GM18519 (cell line): ENCODE data around the gene DOCK3.

Source experiments
- ATAC-seq: cut with Tn5 transposase; IDR thresholded peaks from one replicate; pipeline ENCODE4 v1.9.1; 2021; ENCODE audit warnings: mild to moderate bottlenecking, moderate library complexity; ENCODE audit not compliant: unreplicated experiment, low FRiP score

Gene DOCK3

DNA sequence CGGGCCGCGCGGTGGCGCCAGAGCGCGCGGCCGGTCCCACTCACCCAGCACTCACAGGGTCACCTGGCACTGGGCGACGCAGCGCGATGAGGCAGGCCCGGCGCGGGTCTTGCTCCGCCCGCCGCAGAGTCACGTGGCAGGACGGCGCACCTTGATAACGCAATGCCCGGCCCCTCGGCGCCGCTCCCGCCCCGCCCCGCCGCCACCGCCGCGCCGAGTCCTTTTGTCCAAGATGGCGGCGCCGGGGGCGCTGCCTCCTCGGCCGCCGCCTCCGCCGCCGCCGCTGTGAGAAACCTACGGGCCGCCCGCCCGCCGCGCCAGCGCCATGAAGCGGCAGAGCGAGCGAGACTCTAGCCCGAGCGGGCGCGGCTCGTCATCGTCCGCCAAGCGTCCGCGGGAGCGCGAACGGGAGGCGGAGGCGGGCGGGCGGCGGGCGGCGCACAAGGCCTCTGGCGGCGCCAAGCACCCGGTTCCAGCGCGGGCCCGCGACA, 716.4 kb downstream of the DOCK3 start, which contains the start of gene RBM15B:
TSS of gene RBM15B (plus strand) at position 211 of the 491 bp plus-strand sequence. CDS start at position 326, 115 bp downstream.
- peak; percentile 89 for ATAC-seq

DNA sequence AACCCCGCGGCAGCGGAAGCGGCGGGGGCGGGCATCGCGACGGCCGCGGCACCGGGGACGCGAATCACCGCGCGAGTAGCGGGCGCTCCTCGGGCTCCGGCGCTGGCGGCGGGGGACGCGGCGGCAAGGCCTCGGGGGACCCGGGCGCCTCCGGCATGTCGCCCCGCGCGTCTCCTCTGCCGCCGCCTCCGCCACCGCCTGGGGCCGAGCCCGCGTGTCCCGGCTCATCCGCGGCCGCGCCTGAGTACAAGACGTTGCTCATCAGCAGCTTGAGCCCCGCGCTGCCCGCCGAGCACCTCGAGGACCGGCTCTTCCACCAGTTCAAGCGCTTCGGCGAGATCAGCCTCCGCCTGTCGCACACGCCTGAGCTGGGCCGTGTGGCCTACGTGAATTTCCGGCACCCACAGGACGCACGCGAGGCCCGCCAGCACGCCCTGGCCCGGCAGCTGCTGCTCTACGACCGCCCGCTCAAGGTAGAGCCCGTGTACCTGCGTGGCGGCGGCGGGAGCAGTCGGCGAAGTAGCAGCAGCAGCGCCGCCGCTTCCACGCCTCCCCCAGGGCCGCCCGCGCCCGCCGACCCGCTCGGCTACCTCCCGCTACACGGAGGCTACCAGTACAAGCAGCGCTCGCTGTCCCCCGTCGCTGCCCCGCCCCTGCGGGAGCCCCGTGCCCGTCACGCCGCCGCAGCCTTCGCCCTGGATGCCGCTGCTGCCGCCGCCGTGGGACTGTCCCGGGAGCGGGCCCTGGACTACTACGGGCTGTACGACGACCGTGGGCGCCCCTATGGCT, 717.0 kb downstream of the DOCK3 start:
- no peak for ATAC-seq

DNA sequence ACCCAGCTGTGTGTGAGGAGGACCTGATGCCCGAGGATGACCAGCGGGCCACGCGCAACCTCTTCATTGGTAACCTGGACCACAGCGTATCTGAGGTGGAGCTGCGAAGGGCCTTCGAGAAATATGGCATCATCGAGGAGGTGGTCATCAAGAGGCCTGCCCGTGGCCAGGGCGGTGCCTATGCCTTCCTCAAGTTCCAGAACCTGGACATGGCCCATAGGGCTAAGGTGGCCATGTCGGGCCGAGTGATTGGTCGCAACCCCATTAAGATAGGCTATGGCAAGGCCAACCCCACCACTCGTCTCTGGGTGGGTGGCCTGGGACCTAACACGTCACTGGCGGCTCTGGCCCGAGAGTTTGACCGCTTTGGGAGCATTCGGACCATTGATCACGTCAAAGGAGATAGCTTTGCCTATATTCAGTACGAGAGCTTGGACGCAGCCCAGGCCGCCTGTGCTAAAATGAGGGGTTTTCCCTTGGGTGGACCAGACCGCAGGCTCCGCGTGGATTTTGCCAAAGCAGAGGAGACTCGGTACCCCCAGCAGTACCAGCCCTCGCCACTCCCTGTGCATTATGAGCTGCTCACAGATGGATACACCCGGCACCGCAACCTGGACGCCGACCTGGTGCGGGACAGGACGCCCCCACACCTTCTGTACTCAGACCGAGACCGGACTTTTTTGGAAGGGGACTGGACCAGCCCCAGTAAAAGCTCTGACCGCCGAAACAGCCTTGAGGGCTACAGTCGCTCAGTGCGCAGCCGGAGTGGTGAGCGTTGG, 717.8 kb downstream of the DOCK3 start:
- no peak for ATAC-seq

DNA sequence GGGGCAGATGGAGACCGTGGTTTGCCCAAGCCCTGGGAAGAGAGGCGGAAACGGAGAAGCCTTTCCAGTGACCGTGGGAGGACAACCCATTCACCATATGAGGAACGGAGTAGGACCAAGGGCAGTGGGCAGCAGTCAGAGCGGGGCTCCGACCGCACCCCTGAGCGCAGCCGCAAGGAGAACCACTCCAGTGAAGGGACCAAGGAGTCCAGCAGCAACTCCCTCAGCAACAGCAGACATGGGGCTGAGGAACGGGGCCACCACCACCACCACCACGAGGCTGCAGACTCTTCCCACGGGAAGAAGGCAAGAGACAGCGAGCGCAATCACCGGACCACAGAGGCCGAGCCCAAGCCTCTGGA, 718.4 kb downstream of the DOCK3 start:
- no peak for ATAC-seq

DNA sequence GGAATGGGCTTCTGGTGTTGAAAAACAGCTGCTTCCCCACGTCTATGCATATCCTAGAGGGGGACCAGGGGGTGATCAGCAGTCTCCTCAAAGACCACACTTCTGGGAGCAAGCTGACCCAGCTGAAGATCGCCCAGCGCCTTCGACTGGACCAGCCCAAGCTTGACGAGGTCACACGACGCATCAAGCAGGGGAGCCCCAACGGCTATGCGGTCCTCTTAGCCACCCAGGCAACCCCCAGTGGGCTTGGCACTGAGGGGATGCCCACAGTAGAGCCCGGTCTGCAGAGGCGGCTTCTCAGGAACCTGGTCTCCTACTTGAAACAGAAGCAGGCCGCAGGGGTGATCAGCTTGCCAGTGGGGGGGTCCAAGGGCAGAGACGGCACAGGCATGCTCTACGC, 718.8 kb downstream of the DOCK3 start:
- no peak for ATAC-seq

DNA sequence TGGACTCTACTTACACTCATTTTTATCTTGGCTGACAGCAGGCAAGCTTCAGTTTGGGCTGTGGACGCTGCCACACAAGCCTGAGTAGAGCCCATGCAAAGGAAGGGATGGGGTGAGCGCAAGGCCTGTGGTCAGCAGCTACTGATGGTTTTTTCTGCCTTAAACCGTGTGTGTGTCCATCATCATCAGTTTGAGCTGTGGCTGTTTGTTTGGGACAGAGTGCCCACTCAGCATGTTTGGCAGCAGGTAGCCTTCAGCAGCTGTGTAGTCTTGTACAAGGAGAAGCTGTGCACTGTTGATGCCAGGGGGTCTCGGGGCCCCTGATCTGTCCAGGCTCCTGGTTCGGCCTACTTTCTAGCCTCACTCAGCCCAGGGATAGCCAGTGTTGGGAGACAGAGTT, 719.8 kb downstream of the DOCK3 start:
- ATAC-seq: no peak

DNA sequence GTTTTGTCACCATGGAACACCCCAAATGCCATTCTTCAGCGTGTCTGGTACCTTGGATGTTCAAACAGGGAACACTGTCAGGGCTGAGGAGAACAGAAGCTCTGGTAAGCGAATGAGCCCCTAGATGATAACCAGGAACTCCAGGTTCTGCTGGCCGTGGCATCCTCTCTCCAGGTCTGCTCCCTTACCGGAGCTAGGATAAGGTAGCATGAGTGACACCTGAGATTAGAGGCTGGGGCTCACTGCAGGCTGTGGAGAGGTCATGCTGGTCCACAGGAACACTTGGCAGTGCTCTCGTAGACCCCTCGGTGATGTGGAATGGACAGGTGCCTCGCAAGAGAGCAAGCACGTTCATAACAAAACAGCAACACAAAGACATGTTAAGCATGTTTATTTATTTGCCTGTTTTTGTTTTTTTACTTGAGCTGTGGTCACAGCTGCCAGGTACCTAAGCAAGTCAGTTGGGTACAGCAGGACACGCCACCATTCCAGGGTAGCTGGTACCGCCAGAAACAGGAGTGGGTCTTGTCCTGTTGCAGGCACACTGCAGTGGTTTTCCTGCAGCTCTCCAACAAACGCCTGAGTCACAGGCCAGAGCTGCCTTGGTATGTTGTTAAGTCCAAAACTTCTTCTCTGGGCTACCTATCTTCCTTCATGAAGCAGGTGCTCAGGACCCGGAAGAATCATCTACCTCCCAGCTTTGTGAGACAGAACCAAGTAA, 720.9 kb downstream of the DOCK3 start:
- ATAC-seq: no peak

DNA sequence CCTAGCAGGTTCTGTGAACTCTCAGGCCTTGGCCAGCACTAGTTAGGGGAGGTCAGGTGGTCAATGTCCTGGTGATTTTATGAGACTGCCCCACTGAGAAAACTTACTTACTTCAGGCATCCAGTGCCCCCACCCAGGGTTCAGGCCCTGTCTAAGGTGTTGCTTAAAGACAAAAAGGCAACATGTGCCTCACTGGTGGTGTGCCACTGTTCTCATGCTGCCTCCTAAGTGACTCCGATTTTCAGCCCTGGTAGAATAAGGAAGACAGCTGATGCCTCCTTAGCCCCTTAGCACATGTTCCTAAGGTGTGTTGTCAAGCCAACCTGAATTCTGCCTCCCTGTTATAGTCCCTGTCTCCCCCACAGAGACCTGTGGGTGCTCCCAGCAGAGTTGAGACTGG, 721.7 kb downstream of the DOCK3 start:
- ATAC-seq: no peak

DNA sequence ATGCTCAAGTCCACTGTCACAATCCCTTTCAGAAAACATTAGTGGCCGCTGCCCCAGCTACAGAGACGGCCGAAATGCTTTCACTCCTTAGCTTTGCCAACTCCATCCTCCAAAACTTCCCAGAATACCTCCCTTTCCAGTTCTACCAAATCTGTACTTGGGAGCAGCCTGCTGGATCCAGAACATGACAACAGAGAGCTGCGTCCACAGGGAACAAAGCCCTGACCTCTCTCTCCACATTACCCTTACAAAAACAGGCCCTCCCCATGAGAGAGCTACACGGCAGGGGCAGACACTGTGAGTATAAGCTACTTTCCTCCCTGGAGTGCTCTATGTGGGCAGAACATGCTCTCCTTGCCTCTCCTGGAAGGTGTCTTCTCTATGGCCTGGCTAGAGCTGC, 722.7 kb downstream of the DOCK3 start:
- ATAC-seq: no peak

DNA sequence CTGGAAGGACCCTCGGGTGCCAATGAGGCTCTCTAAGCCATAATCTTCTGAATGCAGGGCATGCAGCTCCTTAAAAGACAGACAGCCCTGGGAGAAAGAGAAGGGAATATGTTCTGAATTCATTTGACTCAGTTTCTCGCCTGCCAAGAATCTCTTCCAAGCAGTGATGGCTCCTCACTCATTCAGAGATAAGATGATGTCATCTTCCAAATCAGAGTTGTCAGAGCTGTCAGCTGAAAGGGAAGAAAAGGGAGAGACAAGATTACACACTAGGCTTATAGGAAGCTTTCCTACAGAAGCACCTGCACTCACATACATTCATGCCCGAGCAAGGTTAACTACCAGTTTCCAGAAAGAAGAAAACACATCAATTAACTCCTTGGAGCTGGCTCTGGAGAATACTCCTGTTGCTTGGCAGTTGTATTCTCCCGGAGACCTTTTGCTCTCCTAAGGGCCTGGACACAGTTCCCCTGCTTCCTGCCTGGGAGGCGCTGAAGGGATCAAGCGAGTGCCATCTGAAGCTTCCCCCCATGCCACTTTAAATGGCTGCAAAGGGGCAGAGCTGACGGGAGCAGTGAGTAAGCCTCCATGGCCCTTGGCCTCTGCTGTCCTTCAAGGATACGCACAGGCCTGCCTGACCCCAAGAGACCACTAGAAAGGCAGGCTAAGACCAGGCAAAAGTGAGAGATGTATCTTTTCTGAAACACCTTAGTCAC, 724.0 kb downstream of the DOCK3 start:
- no peak for ATAC-seq

DNA sequence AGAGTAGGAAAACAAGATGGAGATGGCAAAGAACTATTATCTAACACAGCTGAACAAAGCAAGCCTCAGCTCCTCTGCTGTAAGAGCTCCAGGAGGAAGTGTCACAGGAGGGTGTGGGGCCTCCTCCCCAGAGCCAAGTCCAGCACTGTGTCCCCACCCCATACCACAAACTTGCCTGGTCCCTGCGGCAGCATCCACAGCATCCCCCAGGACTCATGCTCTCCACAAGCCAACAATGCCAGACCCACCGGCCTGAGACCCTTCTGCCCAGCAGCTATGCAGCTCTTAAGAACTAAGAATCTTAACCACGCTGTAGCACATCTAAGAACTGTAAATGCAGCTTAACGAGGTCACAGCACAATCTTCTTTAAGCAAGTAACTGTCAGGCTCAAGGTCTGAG, 725.4 kb downstream of the DOCK3 start:
- no peak for ATAC-seq

DNA sequence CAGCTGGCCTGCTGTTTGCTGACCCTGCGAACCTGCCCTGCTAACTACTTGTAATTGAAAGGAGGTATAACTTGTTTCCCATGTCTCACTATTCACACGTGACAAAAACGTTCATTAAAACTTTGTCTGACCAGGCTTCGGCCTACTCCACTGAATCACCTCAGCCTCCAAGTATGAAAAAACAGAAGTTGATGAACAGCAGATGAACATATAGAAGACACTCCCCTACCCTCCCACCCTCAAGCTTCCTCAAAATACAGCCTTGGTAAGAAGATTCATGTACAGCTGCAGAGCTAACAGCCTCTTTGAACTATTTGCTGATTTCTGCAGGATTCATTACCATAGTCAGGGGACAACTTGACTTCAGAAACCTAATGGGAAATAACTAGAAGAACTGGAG, 727.0 kb downstream of the DOCK3 start:
- ATAC-seq: no peak

DNA sequence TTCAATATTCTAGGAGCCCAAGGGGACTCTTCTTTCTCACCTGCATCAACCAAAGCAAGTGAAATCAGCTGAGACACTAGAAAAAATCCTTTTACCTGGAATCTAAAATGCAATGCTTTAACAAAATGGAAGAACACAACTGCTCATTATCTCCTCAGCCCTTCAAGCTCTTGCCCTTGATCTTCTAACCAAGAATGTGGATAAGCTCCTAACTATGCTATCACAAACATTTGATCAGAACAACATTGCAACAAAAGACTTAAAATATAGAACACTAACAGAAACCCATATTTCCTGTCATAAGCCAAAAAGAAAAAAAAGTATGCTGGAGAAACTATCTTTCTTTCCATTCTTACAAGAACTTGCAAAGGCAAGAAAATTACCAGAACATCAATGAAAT, 728.9 kb downstream of the DOCK3 start:
- no peak for ATAC-seq

DNA sequence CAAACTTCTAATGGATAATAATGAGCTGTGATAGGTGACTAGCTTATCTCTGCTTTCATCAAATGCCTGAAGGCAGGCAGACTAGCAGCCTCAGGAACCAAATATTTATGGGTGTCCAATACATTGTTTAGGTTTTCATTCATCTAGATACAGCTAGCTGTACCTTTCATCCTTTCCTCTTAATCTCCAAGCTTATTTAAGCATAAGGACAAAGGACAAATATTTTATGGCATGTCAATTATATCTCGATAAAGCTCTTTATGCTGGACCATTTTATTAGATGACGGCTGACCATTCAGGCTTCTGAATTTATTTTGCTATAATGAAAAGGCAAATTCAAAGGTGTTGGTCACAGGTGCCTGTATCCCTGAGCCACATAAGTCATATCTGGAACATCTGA, 733.3 kb downstream of the DOCK3 start:
- ATAC-seq: no peak

DNA sequence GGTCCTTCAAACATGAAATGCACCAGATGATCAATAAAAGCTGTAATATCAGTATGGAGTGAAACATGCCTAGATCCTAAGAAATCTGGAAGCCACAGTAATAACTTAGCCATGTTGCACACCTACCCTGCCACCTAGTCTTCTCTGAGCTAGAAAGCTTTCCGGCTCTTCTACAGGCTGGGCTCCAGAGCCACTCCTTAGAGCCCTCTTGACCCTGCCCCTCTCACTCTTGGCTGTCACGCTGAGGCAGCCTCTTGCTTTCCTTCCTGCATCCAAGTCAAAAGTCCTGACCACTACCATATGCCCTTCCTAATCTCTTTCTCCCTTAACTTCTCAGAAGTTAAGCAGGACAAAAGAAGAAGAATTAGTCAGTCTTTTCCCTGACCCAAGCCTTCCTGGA, 734.1 kb downstream of the DOCK3 start:
- ATAC-seq: no peak

DNA sequence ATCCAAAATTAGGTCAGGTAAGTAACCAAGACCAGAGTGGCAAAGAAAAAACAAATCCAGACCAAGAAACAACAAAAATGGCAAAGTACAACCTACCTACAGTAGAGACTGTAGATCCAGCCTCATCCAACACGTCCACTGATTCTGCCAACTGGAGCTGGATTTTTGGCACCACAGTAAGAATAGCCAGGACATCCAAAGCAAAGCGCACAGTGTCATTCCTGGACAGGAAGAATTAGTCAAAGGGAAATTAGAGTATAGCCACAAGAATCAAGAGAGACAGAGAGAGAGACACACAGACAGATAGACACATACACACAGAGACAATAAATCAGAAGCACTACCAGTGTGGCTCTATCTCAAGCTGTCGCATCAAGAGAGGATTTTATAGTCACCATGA, 747.5 kb downstream of the DOCK3 start:
- ATAC-seq: no peak

DNA sequence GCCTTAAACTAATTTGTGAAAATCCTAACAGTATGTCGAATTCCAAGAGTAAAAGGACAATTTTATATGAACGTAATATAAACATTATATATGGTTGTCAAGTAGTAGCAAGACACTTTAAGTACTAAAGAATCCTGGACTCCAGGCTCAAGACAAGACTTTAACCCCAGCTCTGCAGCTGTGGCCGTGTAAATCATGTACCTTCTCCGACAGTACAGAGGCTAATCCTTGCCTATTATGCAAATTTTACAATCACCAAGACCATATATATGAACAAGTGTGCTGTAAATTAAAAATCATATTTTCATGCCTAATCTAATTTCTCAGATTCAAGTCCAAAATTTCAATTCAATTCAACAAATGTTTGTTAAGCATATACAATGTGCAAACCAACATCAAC, 752.2 kb downstream of the DOCK3 start:
- ATAC-seq: no peak

DNA sequence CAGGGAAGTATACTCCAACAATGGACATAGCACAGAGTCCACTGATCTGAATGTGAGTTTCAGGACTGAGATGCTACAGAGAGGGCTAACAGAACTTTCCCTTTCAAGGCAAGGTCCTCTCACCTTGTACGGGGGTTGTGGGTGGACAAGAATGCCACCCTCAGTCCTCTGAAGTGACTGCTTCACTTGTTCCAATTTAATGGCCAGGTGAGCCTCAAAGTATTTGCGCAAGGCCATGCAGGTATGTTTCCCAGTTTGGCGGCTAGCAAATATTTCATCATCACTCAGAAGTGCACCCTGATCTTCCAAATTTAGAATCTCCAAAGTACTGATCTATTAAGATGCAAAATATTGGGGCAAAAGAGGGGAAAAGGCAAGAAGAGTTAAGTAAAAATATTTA, 754.4 kb downstream of the DOCK3 start:
- ATAC-seq: no peak
